ENCODE data around the gene NETO1. TPM values are rescaled to one million over a fixed set of nuclear protein-coding genes. Genes with fewer than 3 reads are reported as not detected.
A peak's percentile ranks its signal among the peaks of the same experiment; 100 is the strongest.

Gene NETO1
- polyA plus RNA-seq, 1 of the 3 experiments (the other 2 are of a cell fraction), result not detected

GRCh38 chr18:72866901-72867745 lies 664 bp downstream of the NETO1 start:
- Histone ChIP-seq H3K9me2 (no peaks in the 10 kb centered on the region), H4K20me1 (ENCODE audit: insufficient read depth) (no peaks in the 10 kb centered on the region), H3K4me1 (ENCODE audit: control insufficient read depth in 1 of 2, insufficient read depth in 2 of 2, low read depth in 1 of 2, low read length in 1 of 2) (no peaks in the 10 kb centered on the region), H3K79me2 (ENCODE audit: insufficient read depth) (no peaks in the 10 kb centered on the region), H3K9ac (no peak overlapping the region), H3F3A (replicated peaks; ENCODE audit: insufficient read depth) (no peaks in the 10 kb centered on the region), H3K27ac (ENCODE audit: low read depth in 2 of 2, low read length in 1 of 2) (no peak overlapping the region), H3K4me2 (no peak overlapping the region), H3K27me3 (ENCODE audit: insufficient read depth) (peaks cover 37% of the 10 kb centered on the region), H3K36me3 (replicated peaks in 1 of 2; ENCODE audit: control insufficient read depth in 1 of 2, insufficient read depth in 2 of 2, low read length in 1 of 2) (no peaks in the 10 kb centered on the region), H3K4me3 (ENCODE audit: low read depth in 2 of 2, low read length in 1 of 2) (no peak overlapping the region), H3K9me3 (no peaks in the 10 kb centered on the region), H2AFZ (ENCODE audit: low read depth) (no peak overlapping the region)
- peak; percentile 27 for DNase-seq
- WGBS (ENCODE audit: low lambda C conversion rate), result 15% methylated on average over 28 of the region's 102 CpGs
- POLR2A ChIA-PET, result no interaction called here
- CTCF ChIA-PET, result no interaction called here
- TF ChIP-seq RFX5 (IDR thresholded peaks at IDR 0.05; ENCODE audit: low read length), result no peak
- TF ChIP-seq FOSL2 (IDR thresholded peaks at IDR 0.05; ENCODE audit: borderline replicate concordance, low read depth), result no peak
- no peak for TF ChIP-seq GABPA (IDR thresholded peaks at IDR 0.05; ENCODE audit: low read depth)
- TF ChIP-seq EP300 (IDR thresholded peaks at IDR 0.05; ENCODE audit: borderline replicate concordance in 1 of 2, low read depth in 1 of 2, low read length in 1 of 2), result no peak
- TF ChIP-seq NFIC (IDR thresholded peaks at IDR 0.05; ENCODE audit: borderline replicate concordance), result no peak
- no peak for TF ChIP-seq CHD2 (IDR thresholded peaks at IDR 0.05; ENCODE audit: low read length, partially characterized antibody)
- TF ChIP-seq EZH2phosphoT487 (IDR thresholded peaks at IDR 0.05; ENCODE audit: borderline replicate concordance, low read depth), result no peak
- no peak for TF ChIP-seq MAX (IDR thresholded peaks at IDR 0.05; ENCODE audit: low read depth)
- no peak for TF ChIP-seq ZBTB33 (IDR thresholded peaks at IDR 0.05; ENCODE audit: borderline replicate concordance, low read depth)
- TF ChIP-seq FOXJ3 (CRISPR knock-in tag; IDR thresholded peaks at IDR 0.05), result no peak
- no peak for TF ChIP-seq RXRA (IDR thresholded peaks at IDR 0.05; ENCODE audit: borderline replicate concordance, low read depth)
- no peak for TF ChIP-seq CTCF (IDR thresholded peaks at IDR 0.05)
- no peak for TF ChIP-seq IRF3 (IDR thresholded peaks at IDR 0.05; ENCODE audit: low read depth, low read length)
- TF ChIP-seq FOXM1 (IDR thresholded peaks at IDR 0.05; ENCODE audit: low read depth), result no peak
- TF ChIP-seq YY1 (IDR thresholded peaks at IDR 0.05; ENCODE audit: low read depth), result no peak
- no peak for TF ChIP-seq NRF1 (IDR thresholded peaks at IDR 0.05; ENCODE audit: low read depth, low read length)
- no peak for TF ChIP-seq SMC3 (IDR thresholded peaks at IDR 0.05; ENCODE audit: low read depth, low read length)
- TF ChIP-seq JUND (IDR thresholded peaks at IDR 0.05), result no peak
